Forelimb muscle (tissue), 1 donor: ENCODE results near the gene MYD88. TPM values are rescaled to one million over a fixed set of nuclear protein-coding genes. Genes with fewer than 3 reads are reported as not detected.

Experiments used
- DNase-seq: peaks from one replicate; pipeline ENCODE4 v3.0.0-alpha.2; 2013; ENCODE audit warnings: low read depth
- polyA plus RNA-seq: library from polyadenylated mRNA; unstranded; fragments of 120-200 nt; gene quantifications from one replicate; pipeline ENCODE4 v1.2.1, GENCODE V29; 2013; ENCODE audit not compliant: insufficient read length

The MYD88 gene
- polyA plus RNA-seq = 17.3 TPM

DNA sequence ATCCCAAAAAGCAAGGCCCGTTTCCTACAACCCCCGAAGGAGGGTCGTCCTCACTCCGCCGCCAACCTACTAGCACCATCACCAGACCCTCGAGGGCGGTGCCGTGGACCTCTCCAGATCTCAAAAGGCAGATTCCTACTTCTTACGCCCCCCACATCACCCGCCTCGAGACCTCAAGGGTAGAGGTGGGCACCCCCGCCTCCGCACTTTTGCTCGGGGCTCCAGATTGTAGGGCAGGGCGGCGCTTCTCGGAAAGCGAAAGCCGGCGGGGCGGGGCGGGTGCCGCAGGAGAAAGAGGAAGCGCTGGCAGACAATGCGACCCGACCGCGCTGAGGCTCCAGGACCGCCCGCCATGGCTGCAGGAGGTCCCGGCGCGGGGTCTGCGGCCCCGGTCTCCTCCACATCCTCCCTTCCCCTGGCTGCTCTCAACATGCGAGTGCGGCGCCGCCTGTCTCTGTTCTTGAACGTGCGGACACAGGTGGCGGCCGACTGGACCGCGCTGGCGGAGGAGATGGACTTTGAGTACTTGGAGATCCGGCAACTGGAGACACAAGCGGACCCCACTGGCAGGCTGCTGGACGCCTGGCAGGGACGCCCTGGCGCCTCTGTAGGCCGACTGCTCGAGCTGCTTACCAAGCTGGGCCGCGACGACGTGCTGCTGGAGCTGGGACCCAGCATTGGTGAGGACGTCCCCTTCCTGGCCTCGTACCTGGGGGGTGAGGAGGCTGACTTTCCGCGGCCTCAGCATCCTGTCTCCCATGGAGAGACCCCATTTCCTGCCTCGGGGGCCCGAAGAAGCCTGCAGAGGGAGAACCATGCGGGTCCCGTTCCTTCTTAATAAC lies at the start of gene MYD88:
Gene MYD88 (plus strand): TSS at position 313 of the 842 bp plus-strand sequence. CDS start 40 bp downstream, at position 353.
- no peak for DNase-seq

DNA sequence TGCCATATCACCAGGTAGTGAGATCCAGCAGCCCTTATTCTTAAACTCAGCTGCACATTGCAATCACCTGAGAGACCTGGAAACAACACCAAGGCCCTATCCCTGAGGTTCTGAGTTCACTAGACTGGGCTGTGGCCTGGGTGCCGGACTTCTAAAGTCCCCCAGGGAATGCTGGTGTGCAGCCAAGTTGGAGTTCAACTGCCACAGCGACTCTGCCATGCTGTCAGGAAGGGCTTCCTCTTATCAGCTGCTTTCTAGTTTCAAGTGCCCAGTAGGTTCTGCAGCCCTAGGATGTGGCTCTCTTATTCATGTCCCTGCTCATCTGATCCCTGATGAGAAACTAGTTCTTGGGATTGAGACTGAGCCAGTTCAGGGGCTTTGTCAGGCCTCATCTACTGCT lies 49.3 kb upstream of the MYD88 start:
- DNase-seq = no peak

DNA sequence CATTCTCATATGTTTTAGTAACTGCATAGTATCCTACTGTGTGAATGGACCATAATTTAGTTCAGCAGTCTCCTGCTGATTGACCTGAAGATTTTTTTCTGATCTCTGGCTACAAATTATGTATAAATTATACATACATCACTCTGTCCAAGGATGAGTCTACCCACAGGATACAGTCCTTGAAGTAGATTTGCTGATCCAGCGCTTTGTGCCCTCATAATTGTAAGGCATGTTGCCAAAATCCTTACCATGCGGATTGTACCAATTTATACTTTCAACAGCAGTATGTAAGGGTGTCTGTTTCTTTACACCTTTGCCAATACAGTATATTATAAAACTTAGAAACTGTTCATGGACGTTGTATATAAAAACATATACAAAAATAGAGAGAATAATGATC lies 48.0 kb upstream of the MYD88 start:
- DNase-seq = no peak

DNA sequence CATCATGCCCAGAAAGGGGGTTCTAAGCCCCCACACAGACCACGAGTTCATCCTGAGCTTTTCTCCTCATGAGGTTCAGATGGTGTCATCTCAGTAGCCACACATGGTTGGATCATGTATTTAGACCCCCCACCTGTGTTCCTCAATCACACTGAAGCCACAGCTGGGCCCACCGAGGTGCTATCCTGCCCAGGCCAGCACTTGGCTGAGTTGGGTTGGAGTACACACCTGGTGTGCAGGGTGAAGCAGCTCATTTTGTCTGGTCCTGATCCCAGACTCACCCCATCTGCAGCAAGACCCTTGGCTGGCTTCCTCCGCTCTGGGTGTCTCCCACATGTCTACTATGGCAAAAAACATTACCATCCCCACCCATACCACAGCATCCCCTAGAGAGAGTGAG lies 43.5 kb upstream of the MYD88 start:
- no peak for DNase-seq

DNA sequence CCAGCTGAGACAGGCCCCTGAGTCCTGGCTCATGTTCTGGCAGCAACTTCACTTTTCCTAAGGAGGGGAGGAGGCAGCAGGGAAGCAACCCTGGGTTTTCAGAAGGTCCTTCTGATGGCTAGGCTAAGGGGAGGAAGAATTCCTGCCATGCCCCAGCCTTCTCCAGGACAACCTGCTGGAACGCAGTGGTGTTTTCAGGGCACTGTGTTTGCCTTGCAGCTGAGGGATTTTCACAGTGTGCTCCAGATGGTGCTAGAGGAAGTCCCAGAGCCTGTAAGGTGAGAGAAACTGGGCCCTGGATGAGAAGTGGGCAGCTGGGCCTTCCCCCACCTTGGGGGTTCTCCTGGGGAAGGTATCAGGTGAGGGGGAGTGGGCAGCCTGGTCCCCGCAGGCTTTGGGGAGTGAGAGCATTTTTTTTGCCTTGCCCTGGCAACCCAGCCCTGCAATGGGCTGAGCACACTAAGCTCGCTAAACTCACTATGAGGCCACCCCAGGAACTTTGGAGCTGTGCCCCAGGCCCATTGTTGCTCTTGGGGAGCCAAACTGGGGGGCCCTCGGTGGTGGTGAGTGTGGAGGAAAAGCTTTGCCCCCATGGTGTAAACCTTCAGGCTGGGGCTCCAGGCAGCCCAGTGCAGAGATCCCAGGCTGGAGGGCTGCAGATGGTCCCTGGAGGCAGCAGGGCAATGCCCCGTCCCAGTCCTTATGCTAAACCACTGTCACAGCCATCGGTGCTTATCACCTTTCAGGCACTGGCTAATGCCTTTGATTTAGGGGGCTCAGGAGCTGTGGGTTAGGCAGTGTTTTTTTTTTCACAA lies 42.6 kb upstream of the MYD88 start:
- no peak for DNase-seq

DNA sequence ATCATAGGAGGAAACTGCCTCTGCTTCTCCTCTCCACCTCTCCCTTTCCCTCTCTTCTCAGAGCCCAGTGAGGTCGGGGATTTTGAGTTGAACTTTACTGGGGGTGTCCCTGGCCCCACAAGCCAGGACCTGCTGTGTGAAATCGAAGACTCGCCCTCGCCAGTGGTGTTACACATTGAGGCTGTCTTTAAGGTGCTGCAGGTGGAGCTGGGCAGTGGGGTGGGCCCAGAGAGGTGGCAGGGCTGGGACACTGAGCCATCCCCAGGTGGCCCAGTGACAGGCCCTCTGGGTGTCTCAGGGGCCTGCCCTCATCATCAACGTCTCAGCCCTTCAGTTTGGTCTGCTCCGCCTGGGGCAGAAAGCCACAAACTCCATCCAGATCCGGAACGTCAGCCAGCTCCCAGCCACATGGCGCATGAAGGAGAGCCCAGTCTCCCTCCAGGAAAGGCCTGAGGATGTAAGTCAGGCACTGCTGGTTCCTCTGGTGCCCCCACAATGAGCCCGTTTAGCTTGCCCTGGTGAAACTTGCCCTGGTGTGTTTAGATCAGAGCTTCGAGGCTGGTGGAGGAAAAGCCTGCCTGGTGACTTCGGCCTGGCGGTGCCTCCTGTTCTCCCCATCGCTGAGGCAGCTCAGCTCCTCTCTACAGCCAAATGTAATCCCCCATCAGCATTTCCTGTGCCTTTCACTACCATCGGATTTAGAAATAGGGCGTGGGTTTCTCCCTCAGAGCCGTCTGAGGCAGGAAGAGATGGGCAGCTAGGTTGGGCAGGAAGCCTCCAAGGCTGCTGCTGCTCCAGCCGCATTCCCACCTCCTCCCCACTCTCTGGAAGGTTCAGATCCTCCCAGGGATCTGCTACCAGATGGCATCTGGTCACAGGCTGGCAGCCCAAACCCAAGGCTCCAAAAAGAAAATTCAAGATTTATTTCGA lies 40.8 kb upstream of the MYD88 start:
- DNase-seq = no peak

DNA sequence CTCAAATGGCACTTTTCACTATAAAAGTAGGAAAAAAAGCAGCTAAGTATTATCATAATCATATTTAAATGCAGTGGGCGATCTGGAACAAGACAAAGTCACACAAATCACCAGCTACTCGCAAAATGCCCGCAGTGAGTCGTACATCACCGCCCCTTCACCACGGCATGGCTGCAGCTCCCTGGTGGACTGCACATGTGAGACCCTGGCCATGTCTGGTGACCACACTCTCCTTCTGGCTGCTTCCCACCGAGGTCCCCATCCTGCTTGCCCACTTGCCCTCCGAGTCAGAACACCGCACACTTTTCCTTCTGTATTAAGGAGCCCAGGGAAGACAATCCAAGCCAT lies 40.1 kb upstream of the MYD88 start:
- DNase-seq = no peak

DNA sequence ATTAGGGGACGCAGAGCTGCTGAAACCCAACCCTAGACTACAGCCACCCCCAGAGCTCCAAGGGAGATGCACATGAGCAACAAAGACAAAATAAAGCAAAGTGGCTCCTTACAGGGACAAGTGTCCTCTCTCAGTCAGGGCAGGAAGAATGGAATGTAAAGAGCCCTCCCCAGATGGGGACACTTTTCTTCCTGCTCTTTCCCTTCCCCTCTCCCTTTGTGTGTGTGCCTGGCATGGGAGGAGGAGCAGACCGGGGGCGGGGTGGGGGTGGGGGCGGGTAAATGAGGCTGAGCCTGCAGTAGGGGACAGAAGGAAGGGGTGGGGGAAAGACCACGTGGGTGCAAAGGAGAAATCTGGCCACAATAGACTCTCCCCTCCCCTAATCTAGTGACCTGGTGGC lies 38.9 kb upstream of the MYD88 start:
- DNase-seq = no peak

DNA sequence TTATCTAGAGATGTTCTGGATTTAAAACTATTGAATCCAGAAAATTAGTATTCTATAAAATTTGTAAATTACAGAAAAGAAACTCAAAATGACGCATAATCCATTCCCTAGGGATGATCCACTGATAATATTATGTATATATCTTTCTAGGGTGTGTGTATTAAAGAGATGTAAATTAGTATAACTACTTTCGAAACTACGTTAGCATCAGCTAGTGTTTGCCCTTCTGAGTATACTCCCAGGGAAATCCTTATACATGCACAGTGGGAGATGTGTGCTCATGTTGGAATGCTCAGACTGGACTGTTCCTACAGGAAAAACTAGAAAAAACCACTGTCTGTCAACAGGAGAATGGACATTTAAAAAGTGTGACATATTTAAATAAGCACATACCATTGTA lies 38.0 kb upstream of the MYD88 start:
- DNase-seq = no peak

DNA sequence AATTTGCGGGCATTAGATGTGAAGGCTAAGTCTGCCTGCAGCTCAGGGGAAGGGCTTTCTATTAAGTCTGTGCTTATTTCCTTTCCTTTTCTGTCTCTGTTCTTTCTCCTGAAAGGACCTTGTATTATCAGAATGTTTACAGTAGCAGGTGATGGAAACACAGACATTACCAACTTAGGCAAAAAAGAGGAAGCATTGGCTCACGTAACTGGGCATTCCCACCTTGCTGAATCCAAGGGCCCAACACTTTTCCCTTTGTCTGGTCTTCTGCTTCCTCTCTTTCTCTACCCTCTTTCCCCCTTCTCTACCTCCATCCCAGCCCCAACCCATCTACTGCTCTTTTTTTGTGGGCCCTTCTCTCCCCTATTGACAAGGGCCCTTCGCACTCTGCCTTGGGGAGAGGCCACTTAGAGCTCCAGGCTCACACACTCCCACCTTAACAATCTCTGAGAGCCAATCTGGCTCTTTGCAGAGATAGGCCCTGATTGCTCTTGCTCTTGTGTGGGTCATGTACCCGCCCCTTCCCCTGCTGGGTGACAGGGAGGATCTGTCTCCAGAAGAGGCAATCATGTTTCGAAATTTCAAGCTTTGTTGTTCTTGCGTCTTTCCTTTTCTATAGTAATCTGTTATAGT lies 36.5 kb upstream of the MYD88 start:
- no peak for DNase-seq

DNA sequence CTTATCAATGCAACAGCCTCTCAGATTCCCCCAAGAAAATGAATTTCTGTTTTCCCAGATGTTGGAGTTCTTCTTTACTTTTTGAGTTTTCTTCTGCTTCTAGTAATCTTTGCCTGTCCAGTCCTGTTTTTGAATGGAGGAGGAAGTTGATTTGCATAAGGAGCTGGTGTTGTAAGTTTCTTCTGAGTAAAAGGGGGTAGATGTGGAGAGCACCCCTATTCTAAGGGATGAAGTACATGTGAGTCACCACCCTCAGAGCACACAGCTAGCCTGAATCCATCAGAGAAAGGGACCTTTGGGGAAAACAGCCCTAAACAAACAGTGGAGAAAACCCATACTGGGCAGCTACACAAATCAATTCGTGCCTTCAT lies 36.0 kb upstream of the MYD88 start:
- no peak for DNase-seq

DNA sequence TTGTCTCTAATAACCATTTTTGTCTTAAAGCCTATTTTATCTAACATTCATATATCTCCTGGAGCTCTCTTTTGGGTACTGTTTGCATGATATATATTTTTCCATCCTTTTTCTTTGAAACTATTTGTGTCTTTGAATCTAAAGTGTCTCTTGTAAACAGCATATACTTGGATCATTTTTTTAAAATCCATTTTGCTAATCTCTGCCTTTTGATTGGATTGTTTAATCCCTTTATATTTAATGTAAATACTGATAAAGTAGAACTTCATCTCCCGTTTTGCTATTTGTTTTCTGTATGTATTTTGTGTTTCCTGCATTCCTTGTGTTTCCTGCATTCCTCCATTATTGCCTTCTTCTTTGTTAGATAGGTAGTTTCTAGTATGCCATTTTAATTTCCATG lies 32.9 kb upstream of the MYD88 start:
- DNase-seq = no peak

DNA sequence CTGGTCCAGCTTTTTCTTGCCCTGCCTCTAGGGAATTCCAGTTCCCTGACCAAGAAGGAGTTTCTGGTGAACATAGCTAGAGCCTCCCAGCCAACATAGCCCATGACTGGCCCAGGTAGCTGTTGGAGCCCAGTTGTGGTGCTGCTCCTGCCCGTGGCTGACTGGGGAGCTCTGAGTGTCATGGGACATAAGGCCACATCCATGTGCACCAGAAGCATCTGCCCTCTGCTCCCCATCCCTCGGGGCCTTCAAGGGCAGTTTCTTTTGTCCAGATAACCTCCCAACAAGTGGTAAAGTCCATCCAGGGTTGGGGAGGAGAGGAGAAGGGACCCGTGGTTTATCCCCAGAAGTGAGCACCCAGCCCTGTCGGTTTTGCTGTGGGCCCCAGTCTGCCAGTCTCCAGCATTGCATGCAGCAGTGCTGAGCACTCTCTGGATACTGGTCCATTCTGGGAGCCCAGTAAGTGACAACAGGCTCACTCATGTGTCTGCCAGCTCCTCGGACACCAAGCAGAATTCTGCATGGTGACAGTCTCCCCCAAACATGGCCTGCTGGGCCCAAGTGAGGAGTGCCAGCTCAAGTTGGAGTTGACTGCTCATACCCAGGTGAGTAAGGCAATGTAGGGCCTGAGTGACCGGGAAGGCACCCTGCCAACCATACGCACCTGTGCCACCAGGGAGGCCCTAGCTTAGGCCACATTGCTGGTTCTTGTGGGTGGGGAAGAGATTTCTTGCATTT lies 30.4 kb upstream of the MYD88 start:
- no peak for DNase-seq

DNA sequence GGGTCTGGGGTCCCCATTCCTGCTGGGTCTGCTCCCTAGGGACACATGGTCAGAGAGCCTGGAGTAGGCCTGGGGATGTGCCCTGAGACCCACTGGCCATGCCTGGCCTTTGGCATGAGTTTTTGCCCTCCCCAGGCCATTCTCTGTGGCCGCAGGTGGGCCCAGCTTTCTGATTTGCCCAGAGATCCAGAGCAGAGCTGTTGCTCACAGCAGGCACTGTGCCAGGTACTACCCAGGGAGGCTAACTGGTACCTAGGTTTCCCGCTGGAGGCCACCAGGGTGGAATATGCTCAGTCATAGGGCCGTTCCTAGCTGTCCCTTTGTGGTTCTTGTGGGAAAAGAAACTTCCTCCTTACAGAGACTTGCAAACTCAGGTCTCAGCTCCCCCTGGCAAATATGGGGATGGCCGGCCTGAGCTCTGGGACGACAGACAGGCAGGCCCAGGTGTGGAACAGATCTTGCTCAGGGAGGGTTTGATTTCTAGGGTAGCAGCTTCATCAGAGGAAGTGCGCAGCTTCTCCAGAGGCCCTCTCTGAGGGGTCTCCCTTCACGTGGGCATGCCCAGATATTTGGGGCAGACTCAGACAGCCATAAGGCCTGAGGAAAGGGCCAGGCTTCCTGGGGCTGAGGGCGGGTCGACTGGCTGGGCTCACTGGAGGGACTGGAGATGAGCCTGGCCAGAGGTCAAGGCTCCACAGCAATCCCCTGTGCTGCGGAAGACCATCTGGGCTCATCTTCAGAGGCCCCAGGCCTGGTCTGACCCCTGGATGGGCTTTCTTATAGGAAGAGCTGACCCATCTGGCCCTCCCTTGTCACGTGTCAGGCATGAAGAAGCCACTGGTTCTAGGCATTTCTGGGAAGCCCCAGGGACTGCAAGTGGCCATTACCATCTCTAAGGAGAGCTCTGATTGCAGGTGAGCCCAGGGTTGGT lies 29.5 kb upstream of the MYD88 start:
- DNase-seq = no peak

DNA sequence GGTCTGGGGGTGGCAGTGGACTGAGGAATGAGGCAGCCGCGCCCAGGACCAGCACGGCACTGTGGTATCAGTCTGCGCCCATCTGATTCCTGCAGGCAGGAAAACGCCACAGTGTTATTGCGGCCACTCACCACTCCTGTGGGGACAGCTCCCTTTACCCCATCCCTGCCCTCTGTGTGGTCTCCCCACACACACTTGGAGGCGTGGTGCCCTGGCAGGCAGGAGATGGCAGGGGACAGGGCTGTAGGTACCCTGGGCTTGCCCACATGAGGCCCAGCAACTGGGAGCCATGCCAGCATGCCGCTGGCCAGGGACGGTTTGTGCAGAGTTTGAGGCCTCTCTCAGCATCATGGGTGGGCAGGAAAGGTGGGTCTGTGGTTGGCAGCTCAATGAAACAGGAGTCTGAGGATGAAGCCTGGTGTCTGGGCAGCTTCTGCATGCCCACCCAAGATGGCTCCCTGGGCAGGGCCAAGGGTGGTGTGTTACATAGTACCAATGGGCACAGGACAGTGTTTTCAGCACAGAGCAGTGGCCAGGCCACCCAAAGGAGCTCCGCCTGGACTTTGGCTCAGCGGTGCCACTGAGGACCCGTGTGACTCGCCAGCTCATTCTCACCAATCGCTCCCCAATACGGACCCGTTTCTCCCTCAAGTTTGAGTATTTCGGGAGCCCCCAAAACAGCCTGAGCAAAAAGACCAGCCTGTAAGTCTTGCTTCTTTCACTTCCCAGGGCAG lies 28.7 kb upstream of the MYD88 start:
- DNase-seq = no peak

DNA sequence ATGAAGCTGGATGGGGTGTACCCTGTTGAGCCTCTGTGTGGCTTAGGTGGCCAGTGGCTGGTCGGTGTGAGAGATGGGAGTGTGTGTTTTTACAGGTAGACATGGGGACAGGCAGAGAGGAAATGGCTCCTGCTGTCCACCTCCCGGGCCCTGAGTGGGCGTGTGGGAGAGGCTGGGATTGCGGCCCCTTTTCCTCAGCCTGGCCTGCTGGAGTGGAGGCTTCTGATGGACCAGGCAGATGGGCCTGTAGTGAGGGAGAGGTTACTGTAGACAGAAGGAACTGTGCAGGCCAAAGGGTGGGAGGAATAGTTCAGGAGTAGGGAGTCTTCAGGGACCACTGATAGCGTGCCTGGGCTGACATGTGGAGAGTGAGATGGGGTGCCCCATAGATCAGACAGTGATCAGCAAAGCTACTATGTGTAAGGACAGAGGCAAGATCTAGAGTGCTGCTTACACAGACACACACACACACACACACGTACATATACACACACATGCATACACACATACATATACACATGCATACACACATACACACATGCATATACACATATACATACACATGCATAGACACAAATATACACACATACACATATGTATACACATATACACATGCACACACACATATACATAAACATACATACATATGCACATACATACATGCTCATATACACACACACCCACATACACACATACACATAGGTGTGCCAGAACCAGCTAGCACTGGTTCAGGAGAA lies 28.0 kb upstream of the MYD88 start:
- no peak for DNase-seq

DNA sequence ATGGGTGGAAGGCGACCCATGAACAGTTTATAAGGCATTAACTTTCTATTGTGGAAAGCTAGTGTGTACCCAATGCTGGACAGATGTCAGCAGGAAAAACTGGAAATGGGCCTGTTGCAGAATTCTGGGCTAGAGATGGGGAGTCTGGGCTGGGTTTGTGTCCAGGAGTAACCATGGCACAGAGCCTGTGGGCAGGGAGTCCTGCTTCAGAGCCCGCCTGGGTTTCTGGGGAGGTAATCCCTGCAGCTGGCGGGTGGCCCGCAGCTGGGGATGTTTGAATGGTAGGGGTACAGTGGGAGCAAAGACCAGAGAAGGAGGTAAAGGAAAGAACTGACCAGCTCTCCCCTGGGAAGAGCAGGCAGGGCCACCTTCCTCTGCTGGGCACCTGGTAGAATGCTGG lies 27.3 kb upstream of the MYD88 start:
- DNase-seq = no peak

DNA sequence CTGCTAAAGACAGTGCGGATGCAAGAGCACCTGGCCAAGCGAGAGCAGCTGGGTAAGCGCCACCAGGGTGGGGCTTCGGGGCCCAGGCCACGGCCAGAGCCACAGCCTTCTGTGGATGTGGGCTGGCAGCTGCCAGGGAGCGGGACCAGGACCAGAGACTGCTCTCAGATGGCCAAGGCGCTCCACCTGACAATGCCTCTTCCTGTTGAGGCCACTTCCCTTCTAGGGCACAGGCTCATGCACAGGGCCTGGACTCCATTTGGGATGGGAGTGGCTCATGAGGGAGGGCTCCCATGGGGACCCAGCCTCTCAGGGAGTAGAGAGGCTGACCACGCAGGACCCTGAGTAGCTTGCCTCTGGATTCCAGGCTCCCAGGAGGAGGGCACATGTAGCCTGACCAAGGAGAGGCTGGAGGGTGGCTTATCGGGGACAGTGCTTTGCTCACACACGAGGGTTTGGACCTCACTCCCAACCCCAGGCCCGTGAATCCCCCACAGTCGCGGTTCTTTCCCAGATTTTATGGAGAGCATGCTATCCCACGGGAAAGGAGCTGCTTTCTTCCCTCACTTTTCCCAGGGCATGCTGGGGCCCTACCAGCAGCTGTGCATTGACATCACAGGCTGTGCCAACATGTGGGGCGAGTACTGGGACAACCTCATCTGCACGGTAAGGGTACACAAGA lies 26.6 kb upstream of the MYD88 start:
- no peak for DNase-seq
